Left lobe of liver (tissue), 2 donors: Measurements from ENCODE around the gene CCDC40. TPM values are rescaled to one million over a fixed set of nuclear protein-coding genes. Genes with fewer than 3 reads are reported as not detected.

Experiments
- ATAC-seq: fragments of 200-7000 bp; cut with Tn5 transposase; one replicate; pipeline ENCODE4 v1.9.1; 2020; ENCODE audit warnings: mild to moderate bottlenecking, moderate library complexity
- DNase-seq: peaks from one replicate; pipeline ENCODE4 v3.0.0-alpha.2; 2020; ENCODE audit warnings: low spot score
- total RNA-seq: library from RNA; stranded (reverse); gene quantifications from one replicate; pipeline ENCODE4 v1.2.1, GENCODE V29; 2021
- donor health status: DM: no; HTN: no; CAD: no; lungs with moderate emphysema.
- donor health status: DM: no; HTN: yes; CAD: no.

The CCDC40 gene
- total RNA-seq, 1 donor from 2014 or later: 6.8 TPM

GRCh38 chr17:80110447-80110812 is 74.0 kb downstream of the CCDC40 start:
- DNase-seq (no peak), ATAC-seq (no peak)

GRCh38 chr17:80110927-80111701 is 74.7 kb downstream of the CCDC40 start:
- DNase-seq (no peak), ATAC-seq (no peak)

- ATAC-seq (no peak), DNase-seq (no peak)
Measured at GRCh38 chr17:80111702-80112470, 75.4 kb downstream of the CCDC40 start.

GRCh38 chr17:80112471-80113032 is 76.1 kb downstream of the CCDC40 start:
- DNase-seq (no peak), ATAC-seq (no peak)

- DNase-seq: no peak
Measured at GRCh38 chr17:80113033-80113484, 76.6 kb downstream of the CCDC40 start.

GRCh38 chr17:80114758-80115157 is 78.3 kb downstream of the CCDC40 start:
- no peak for DNase-seq
- no peak for ATAC-seq

More at GRCh38 chr17:80113033-80113484, 76.6 kb downstream of the CCDC40 start:
- no peak for ATAC-seq

- ATAC-seq (no peak), DNase-seq (no peak)
Measured at GRCh38 chr17:80115159-80115558, 78.7 kb downstream of the CCDC40 start.

- DNase-seq (no peak), ATAC-seq (no peak)
Measured at GRCh38 chr17:80116276-80116920, 80.0 kb downstream of the CCDC40 start.

- DNase-seq (no peak), ATAC-seq (no peak)
Measured at GRCh38 chr17:80116921-80117380, 80.5 kb downstream of the CCDC40 start.

GRCh38 chr17:80117491-80118401 is 81.3 kb downstream of the CCDC40 start:
- no peak for DNase-seq
- no peak for ATAC-seq

- ATAC-seq: no peak
Measured at GRCh38 chr17:80118601-80119270, 82.3 kb downstream of the CCDC40 start.

GRCh38 chr17:80119271-80119791 is 82.9 kb downstream of the CCDC40 start:
- DNase-seq: no peak
- no peak for ATAC-seq

More at GRCh38 chr17:80118601-80119270, 82.3 kb downstream of the CCDC40 start:
- no peak for DNase-seq

- ATAC-seq: no peak
Measured at GRCh38 chr17:80119839-80120238, 83.4 kb downstream of the CCDC40 start.

GRCh38 chr17:80122026-80122575 is 85.7 kb downstream of the CCDC40 start:
- no peak for DNase-seq
- no peak for ATAC-seq

More at GRCh38 chr17:80119839-80120238, 83.4 kb downstream of the CCDC40 start:
- no peak for DNase-seq

- no peak for DNase-seq
- no peak for ATAC-seq
Measured at GRCh38 chr17:80122926-80123505, 86.6 kb downstream of the CCDC40 start.

GRCh38 chr17:80123791-80124190 is 87.3 kb downstream of the CCDC40 start:
- DNase-seq (no peak), ATAC-seq (no peak)

GRCh38 chr17:80124351-80124981 is 88.0 kb downstream of the CCDC40 start:
- DNase-seq: no peak
- peak; percentile 72 for ATAC-seq
